ENCODE measurements around the gene SLC16A14. TPM values are rescaled to one million over a fixed set of nuclear protein-coding genes. Genes with fewer than 3 reads are reported as not detected.

SLC16A14 gene
- total and polyA plus RNA-seq, 10 of the 15 experiments (the other 5 are each of a cell fraction or from before 2014, with no cell fraction given), result 0.87 to 6.4 (median 4.1) TPM; not detected in 1

DNA sequence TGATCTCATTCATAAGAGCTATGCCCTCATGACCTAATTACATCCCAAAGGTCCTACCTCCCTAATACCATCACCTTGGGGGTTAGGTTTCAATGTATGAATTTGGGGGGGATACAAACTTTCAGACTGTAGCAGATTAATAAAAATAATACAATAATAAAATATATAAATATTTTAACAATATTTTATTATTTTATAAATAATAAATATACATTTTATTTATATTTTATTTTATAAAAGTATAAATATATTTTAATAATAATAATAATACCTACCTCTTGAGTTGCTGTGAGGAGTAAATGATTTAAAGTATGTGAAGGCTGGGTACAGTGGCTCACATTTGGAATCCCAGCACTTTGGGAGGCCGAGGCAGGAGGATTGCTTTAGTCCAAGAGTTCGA lies 8.1 kb upstream of the SLC16A14 start (continued):
- TF ChIP-seq CHD1 (IDR thresholded peaks at IDR 0.05; ENCODE audit: low read depth, low read length), result no peak
- TF ChIP-seq BRCA1 (IDR thresholded peaks at IDR 0.05; ENCODE audit: low read depth, low read length), result no peak
- no peak for TF ChIP-seq ESRRA (IDR thresholded peaks at IDR 0.05; ENCODE audit: low read length)
- no peak for TF ChIP-seq WRNIP1 (IDR thresholded peaks at IDR 0.05; ENCODE audit: borderline replicate concordance, low read depth, low read length)
- TF ChIP-seq NR2C1 (IDR thresholded peaks at IDR 0.05), result no peak

- POLR2A ChIA-PET, result no interaction called here
- Histone ChIP-seq H4K20me1 (ENCODE audit: control insufficient read depth, insufficient read depth) (no peaks in the 10 kb centered on the region), H3K79me2 (ENCODE audit: control insufficient read depth, insufficient read depth, low read length) (no peaks in the 10 kb centered on the region), H3K36me3 (ENCODE audit: control insufficient read depth in 2 of 2, insufficient read depth in 2 of 2, low read length in 1 of 2) (no peaks in the 10 kb centered on the region), H2AFZ (ENCODE audit: control insufficient read depth, low read depth, low read length) (no peak overlapping the region), H3K4me1 (ENCODE audit: control insufficient read depth, insufficient read depth, low read length) (no peaks in the 10 kb centered on the region), H3K9me3 (replicated peaks; ENCODE audit: control insufficient read depth, insufficient read depth, low read length) (no peaks in the 10 kb centered on the region), H3K27me3 (replicated peaks in 1 of 2; ENCODE audit: control insufficient read depth in 2 of 2, insufficient read depth in 2 of 2, low read length in 1 of 2) (no peaks in the 10 kb centered on the region), H3K9ac (ENCODE audit: control insufficient read depth, insufficient read depth, low read length) (no peak overlapping the region), H3K27ac (ENCODE audit: control insufficient read depth, insufficient read depth) (no peak overlapping the region), H3K4me3 (no peak overlapping the region), H3K4me2 (ENCODE audit: control insufficient read depth, insufficient read depth) (no peak overlapping the region)
- no TSS peak for BruUV-seq (replicated peaks)
- 65% methylated on average over 8 of the region's 8 CpGs for WGBS (ENCODE audit: insufficient coverage, insufficient replicate concordance, low lambda C conversion rate, missing lambda C conversion rate)
- intact Hi-C loops (cut with micrococcal nuclease; ENCODE audit: unreplicated experiment) (no loop called here), in situ Hi-C loops (cut with MboI) (no loop called here)
- FAIRE-seq, result peak; percentile 59
- TF ChIP-seq STAT1 (conservative IDR thresholded peaks at IDR 0.05) (no peak), CHD2 (IDR thresholded peaks at IDR 0.05; ENCODE audit: borderline replicate concordance, low read depth, low read length) (no peak), HDGF (IDR thresholded peaks at IDR 0.05) (no peak), EP300 (IDR thresholded peaks at IDR 0.05; ENCODE audit: borderline replicate concordance in 1 of 2, control insufficient read depth in 1 of 2, low read depth in 2 of 2, low read length in 2 of 2) (no peak), RCOR1 (conservative IDR thresholded peaks at IDR 0.05; ENCODE audit: low read depth, low read length) (no peak), ESRRA (IDR thresholded peaks at IDR 0.05; ENCODE audit: low read length) (no peak)
- CTCF ChIA-PET, result interaction anchor here (1.0 to 5.8 kb wide), 2 partner anchors 9 to 70 kb away, joined by 3 to 35 read pairs; partner anchors contain the start of gene SLC16A14
- 0 out of 3 replicates have a peak, but pooled peaks have one; percentile 42 for ATAC-seq
- RAD21 ChIA-PET (ENCODE audit: unreplicated experiment), result no interaction called here
- DNase-seq (ENCODE audit: low read depth, low spot score), result no peak
- SMC1A ChIA-PET (ENCODE audit: uncharacterized antibody, unreplicated experiment), result interaction anchor here (1.9 kb wide), 1 partner anchor 9 kb away, joined by 10 read pairs; no protein-coding TSS in a partner anchor
Observed at GRCh38 chr2:230075988-230076631, 7.4 kb upstream of the SLC16A14 start.

Measured in GM12878 (cell line).